HUDEP-2 (cell line): ENCODE data around the gene C1orf159.

Experiments
- DNase-seq, 76 experiments: peaks; one replicate each; lab custom pipeline; 2025; ENCODE audit not compliant: unreplicated experiment in 76 of 76; lab: John Stamatoyannopoulos, UW

Gene C1orf159

GRCh38 chr1:1044455-1045078 lies 71.3 kb downstream of the C1orf159 start:
- no peak for DNase-seq

GRCh38 chr1:1043921-1044320 lies 72.0 kb downstream of the C1orf159 start:
- DNase-seq = no peak

GRCh38 chr1:1043411-1043810 lies 72.5 kb downstream of the C1orf159 start:
- no peak for DNase-seq

- DNase-seq = no peak
Measured at GRCh38 chr1:1042835-1043234, 73.1 kb downstream of the C1orf159 start.

- DNase-seq = no peak
Measured at GRCh38 chr1:1041873-1042272, 74.0 kb downstream of the C1orf159 start.

GRCh38 chr1:1041092-1041523 lies 74.8 kb downstream of the C1orf159 start:
- DNase-seq = no peak

- DNase-seq = peak in 65 of 76 experiments; percentile 14 to 84 (median 60)
Measured at GRCh38 chr1:1040004-1040991, 75.6 kb downstream of the C1orf159 start.

GRCh38 chr1:1039145-1039910 lies 76.6 kb downstream of the C1orf159 start:
- no peak for DNase-seq

GRCh38 chr1:1038694-1039093 lies 77.2 kb downstream of the C1orf159 start:
- no peak for DNase-seq

- no peak for DNase-seq
Measured at GRCh38 chr1:1037366-1038327, 78.2 kb downstream of the C1orf159 start.

- no peak for DNase-seq
Measured at GRCh38 chr1:1035291-1035943, 80.5 kb downstream of the C1orf159 start.

GRCh38 chr1:1034439-1034781 lies 81.5 kb downstream of the C1orf159 start:
- DNase-seq = no peak

GRCh38 chr1:1033731-1034438 lies 82.0 kb downstream of the C1orf159 start:
- no peak for DNase-seq

- DNase-seq = peak in 60 of 76 experiments; percentile 6 to 75 (median 52)
Measured at GRCh38 chr1:1033009-1033587, 82.8 kb downstream of the C1orf159 start.

- DNase-seq = peak in 10 of 76 experiments; percentile 4 to 31 (median 14)
Measured at GRCh38 chr1:1032424-1032823, 83.5 kb downstream of the C1orf159 start.
